VCaP (cell line): Measurements from ENCODE around the gene UNC13C.

Experiments
- H3K27ac ChIP-seq: fragments of 450-650 bp; 2 replicates; pipeline ENCODE4 v1.5.1; 2017
- TF ChIP-seq, protein P1 (sequence below): fragments of 450-650 bp; conservative IDR thresholded peaks from 2 replicates; pipeline ENCODE4 v1.5.1; 2017; ENCODE audit warnings: mild to moderate bottlenecking, moderate library complexity

The UNC13C gene

DNA sequence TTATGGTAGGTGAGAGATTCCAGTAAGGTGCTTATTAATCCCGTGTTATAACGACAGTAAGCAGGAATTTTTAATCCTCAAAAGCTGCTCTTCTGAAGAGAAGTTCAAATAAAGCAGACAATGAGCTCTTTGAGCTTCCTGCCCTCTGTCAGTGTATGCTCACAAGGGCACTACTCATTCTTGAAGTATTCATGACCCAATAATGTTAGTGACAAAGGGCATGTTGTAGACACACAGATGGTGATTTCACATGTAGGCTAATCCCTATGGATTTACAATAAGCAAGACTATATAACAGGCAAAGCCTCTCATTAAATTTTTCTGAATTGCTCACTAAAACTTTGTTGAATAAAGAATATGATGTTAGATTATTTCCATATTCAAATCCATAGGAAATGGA is 639.9 kb downstream of the UNC13C start:
- TF ChIP-seq, protein P1, sequence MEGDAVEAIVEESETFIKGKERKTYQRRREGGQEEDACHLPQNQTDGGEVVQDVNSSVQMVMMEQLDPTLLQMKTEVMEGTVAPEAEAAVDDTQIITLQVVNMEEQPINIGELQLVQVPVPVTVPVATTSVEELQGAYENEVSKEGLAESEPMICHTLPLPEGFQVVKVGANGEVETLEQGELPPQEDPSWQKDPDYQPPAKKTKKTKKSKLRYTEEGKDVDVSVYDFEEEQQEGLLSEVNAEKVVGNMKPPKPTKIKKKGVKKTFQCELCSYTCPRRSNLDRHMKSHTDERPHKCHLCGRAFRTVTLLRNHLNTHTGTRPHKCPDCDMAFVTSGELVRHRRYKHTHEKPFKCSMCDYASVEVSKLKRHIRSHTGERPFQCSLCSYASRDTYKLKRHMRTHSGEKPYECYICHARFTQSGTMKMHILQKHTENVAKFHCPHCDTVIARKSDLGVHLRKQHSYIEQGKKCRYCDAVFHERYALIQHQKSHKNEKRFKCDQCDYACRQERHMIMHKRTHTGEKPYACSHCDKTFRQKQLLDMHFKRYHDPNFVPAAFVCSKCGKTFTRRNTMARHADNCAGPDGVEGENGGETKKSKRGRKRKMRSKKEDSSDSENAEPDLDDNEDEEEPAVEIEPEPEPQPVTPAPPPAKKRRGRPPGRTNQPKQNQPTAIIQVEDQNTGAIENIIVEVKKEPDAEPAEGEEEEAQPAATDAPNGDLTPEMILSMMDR = no peak
- no peak overlapping the region for H3K27ac ChIP-seq

DNA sequence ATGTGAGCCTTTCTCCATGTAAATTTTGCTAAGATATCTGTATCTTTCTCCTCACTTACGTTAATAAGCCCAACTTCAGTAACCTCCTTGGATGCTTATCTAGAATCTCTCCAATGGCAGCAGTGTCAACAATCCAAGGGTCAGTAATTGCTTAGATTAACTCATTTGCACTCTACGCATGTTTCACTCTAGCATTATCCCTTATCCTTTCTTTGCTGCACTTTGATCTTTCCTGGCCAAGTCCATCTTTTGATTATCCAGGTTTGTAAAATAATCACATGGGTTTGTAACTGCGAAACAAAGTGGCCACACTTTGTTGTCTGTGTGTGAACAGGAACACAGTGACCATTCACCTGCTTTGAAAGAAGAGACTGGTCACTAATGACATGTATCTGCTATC is 640.9 kb downstream of the UNC13C start:
- no peak overlapping the region for H3K27ac ChIP-seq
- TF ChIP-seq, protein P1 = no peak

DNA sequence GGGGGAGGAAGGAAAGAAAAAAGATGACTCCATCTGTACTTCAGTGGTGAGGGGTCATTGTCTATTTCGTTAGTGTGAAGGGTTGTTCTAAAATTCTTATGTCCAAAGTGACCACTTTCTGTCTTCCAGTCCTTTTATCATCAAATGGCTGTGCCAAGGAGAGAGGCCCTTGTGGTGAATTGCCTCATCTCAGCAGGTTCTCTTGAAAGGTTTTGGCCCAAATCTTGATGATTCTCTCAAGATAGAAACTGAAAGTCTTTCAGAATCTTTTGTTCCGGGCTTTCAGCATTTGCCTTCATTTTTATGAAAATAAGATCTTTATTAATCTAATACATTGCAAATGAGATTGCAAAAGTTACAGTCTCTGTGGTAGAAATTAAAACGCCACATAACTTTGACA is 642.7 kb downstream of the UNC13C start:
- H3K27ac ChIP-seq = no peak overlapping the region
- TF ChIP-seq, protein P1 = no peak

DNA sequence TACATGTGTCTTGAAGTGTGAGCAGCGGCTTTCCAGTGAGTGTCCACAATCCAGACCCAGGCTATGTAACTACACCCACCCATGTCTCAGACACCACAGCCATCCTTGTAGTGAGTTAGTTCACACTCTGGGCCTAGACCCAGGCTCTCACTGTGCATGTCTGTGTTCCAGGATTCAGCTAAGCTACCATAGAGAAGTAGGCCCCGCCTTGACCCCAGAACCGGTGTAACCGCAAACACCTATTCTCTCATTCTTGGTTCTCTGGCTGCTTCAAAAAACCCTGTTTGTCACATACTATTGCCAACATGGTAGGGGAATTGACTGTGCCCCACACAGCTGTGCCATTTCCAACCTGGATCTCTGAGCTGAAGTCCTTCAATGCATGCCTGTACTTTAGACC is 657.9 kb downstream of the UNC13C start:
- H3K27ac ChIP-seq = no peak overlapping the region
- TF ChIP-seq, protein P1 = no peak

DNA sequence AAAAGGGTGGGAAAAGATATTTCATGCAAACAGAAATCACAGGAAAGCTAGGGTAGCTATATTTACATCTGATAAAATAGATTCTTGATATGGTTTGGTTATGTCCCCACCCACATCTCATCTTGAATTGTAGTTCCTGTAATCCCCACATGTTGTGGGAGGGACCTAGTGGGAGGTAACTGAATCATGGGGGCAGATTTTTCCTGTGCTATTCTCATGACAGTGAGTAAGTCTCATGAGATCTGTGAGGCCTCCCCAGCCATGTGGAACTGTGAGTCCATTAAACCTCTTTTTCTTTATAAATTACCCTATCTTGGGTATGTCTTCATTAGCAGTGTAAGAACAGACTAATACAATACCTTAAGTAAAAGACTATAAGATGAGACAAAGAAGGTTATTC is 660.4 kb downstream of the UNC13C start:
- no peak overlapping the region for H3K27ac ChIP-seq
- TF ChIP-seq, protein P1 = no peak

DNA sequence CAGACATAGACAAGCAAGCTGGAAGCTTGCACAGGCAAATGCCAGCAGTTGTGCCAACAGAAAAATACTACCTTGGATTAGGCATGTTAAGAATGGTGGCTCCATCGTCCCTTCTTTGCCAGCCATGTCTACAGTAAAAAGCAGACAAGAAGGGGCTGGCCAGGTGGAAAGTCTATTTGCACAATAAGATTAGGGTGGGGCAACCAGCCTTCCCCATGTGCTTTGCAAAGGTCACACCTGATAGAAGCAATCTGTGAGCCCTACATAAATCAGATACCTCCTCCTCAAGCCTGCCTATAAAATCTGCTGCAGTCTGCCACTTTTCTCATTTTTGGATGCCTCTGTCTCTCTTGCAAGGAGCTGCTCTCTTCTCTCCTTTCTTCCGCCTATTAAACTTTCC is 662.6 kb downstream of the UNC13C start:
- TF ChIP-seq, protein P1 = no peak
- H3K27ac ChIP-seq = no peak overlapping the region

DNA sequence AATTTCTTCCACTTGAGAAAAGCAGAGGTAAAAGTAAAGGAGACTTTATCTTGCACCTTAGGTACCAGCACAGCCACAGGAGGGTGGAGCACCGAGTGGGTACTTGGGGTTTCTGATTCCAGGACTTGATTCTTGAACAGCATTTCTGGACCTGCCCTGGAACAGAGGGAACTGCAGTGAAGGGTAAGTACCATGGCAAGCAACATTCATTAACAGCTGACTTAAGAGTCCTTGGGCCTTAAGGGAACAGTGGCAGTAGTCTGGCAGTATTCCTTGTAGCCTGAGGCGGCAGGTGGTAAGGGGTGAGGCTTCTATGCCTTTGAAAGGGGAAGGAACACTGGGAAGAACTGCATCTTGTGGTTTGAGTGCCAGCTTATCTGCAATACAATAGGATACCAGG is 666.6 kb downstream of the UNC13C start:
- H3K27ac ChIP-seq = no peak overlapping the region
- TF ChIP-seq, protein P1 = no peak

DNA sequence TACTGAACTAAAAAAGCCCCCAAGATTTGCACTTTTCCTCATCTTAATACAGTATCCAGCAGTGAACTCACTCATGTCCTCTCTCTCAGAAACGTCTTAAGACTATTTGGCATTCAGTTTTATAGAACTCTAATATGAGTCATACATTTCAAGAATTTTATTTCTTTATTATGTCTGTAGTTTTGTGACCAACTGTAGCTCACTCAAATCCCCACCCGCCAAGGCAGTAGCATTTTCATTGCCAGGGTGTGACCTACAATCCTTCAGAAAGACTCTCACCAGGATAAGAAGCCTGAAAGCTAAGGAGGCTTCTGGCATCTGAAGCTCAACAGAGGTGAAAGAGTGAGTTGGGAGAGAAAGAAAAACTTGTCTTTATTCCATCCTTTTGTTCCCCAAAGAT is 681.4 kb downstream of the UNC13C start:
- H3K27ac ChIP-seq = no peak overlapping the region
- TF ChIP-seq, protein P1 = no peak
